ENCODE results near the gene AOPEP.

The AOPEP gene

GRCh38 chr9:95102572-95102971 is 376.1 kb downstream of the AOPEP start:
- no peak for DNase-seq

GRCh38 chr9:95103281-95103771 is 376.8 kb downstream of the AOPEP start:
- DNase-seq, result peak; percentile 46

GRCh38 chr9:95103871-95104580 is 377.5 kb downstream of the AOPEP start:
- peak; percentile 48 for DNase-seq

- no peak for DNase-seq
These were observed 378.1 kb downstream of the AOPEP start for GRCh38 chr9:95104581-95104960.

GRCh38 chr9:95104980-95105379 is 378.5 kb downstream of the AOPEP start:
- DNase-seq, result no peak

GRCh38 chr9:95105519-95106287 is 379.2 kb downstream of the AOPEP start:
- no peak for DNase-seq

GRCh38 chr9:95107001-95107749 is 380.7 kb downstream of the AOPEP start:
- DNase-seq, result peak; percentile 83

GRCh38 chr9:95107976-95108375 is 381.5 kb downstream of the AOPEP start:
- peak; percentile 40 for DNase-seq

GRCh38 chr9:95108777-95109176 is 382.3 kb downstream of the AOPEP start:
- no peak for DNase-seq

GRCh38 chr9:95109456-95109855 is 383.0 kb downstream of the AOPEP start:
- no peak for DNase-seq

- no peak for DNase-seq
These were observed 384.5 kb downstream of the AOPEP start for GRCh38 chr9:95110921-95111525.

- no peak for DNase-seq
These were observed 385.2 kb downstream of the AOPEP start for GRCh38 chr9:95111716-95112115.

- DNase-seq, result no peak
These were observed 386.2 kb downstream of the AOPEP start for GRCh38 chr9:95112436-95113280.

- no peak for DNase-seq
These were observed 388.6 kb downstream of the AOPEP start for GRCh38 chr9:95115104-95115503.

GRCh38 chr9:95116002-95116807 is 389.7 kb downstream of the AOPEP start:
- no peak for DNase-seq

- DNase-seq, result no peak
These were observed 390.3 kb downstream of the AOPEP start for GRCh38 chr9:95116808-95117204.

GRCh38 chr9:95118596-95118995 is 392.1 kb downstream of the AOPEP start:
- DNase-seq, result peak; percentile 64

- no peak for DNase-seq
These were observed 394.4 kb downstream of the AOPEP start for GRCh38 chr9:95120781-95121370.

GRCh38 chr9:95124582-95125367 is 398.3 kb downstream of the AOPEP start:
- no peak for DNase-seq

GRCh38 chr9:95125652-95126051 is 399.2 kb downstream of the AOPEP start:
- DNase-seq, result no peak

Measured in fibroblast of skin of scalp (primary cell).